ENCODE results near the gene ZNF845. TPM values are rescaled to one million over a fixed set of nuclear protein-coding genes. Genes with fewer than 3 reads are reported as not detected.
"Not testable (repeated sequence)": the region's sequence is repeated elsewhere in the genome, so short reads cannot be mapped to it uniquely, and the experiment has no call there.

The ZNF845 gene
- polyA plus RNA-seq, 2 donors, result 1.7 to 2.2 TPM

DNA sequence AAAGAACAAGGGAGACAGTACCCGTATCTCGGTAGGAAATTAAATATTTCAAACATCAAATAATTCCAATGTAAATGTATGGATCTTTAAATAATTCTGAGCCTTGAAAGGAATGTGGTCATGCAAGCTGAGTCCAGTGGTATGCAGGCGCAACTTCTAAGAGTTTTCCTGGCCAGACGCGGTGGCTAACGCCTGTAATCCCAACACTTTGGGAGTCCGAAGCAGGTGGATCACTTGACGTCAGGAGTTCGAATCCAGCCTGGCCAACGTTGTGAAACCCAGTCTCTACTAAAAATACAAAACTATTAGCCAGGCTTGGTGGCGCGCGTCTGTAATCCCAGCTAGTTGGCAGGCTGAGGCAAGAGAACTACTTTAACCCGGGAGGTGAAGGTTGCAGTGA lies 1.1 kb upstream of the ZNF845 start:
- H3K9me3 ChIP-seq (ENCODE audit: control insufficient read depth in 2 of 2, insufficient read depth in 1 of 2, low read depth in 1 of 2, low read length in 1 of 2), result peaks cover 0 to 8% of the 10 kb centered on the region in 2 donors
- no peaks in the 10 kb centered on the region for H3K36me3 ChIP-seq (ENCODE audit: control insufficient read depth in 2 of 2, insufficient read depth in 2 of 2, low read length in 1 of 2)
- peaks cover 0 to 3% of the 10 kb centered on the region in 2 donors for H3K4me1 ChIP-seq (ENCODE audit: control insufficient read depth in 2 of 2, insufficient read depth in 2 of 2, low read length in 1 of 2)
- peak overlapping the region in 1 of 2 donors; percentile 97 for H3K4me3 ChIP-seq (ENCODE audit: low read depth in 1 of 2, low read length in 2 of 2)
- 52 to 55% methylated on average over 14 of the region's 14 CpGs for WGBS, 2 donors
- H3K27me3 ChIP-seq (ENCODE audit: control insufficient read depth in 1 of 2, insufficient read depth in 2 of 2, low read length in 2 of 2), result no peaks in the 10 kb centered on the region
- H3K27ac ChIP-seq (ENCODE audit: low read depth in 2 of 2, low read length in 1 of 2), result no peak overlapping the region

DNA sequence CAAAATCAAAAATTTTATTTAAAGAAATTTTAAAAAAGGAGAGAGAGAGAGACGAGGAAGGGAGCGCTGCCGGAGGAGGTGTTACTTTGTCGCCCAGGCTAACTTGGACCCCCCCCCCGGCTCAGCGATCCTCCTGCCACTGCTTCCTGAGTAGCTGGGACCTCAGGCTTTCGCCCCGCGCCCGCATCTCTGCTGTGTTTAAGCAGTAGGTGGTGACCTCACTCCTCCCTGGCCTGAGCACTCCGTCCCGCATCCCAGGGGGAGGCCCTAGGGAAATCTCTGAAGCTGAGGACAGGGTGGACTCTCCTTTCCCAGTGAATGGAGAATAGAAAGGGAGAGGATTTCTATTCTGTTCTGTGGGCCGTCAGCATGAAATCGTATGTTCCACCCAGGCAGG lies 485 bp upstream of the ZNF845 start:
- no peaks in the 10 kb centered on the region for H3K27me3 ChIP-seq (ENCODE audit: control insufficient read depth in 1 of 2, insufficient read depth in 2 of 2, low read length in 2 of 2)
- H3K4me3 ChIP-seq (ENCODE audit: low read depth in 1 of 2, low read length in 2 of 2), result peak overlapping the region; percentile 56 to 97
- H3K36me3 ChIP-seq (ENCODE audit: control insufficient read depth in 2 of 2, insufficient read depth in 2 of 2, low read length in 1 of 2), result peaks cover 0 to 3% of the 10 kb centered on the region in 2 donors
- 1 to 2% methylated on average over 14 of the region's 14 CpGs for WGBS, 2 donors
- H3K27ac ChIP-seq (ENCODE audit: low read depth in 2 of 2, low read length in 1 of 2), result peak overlapping the region; percentile 66 to 87
- peaks cover 0 to 3% of the 10 kb centered on the region in 2 donors for H3K4me1 ChIP-seq (ENCODE audit: control insufficient read depth in 2 of 2, insufficient read depth in 2 of 2, low read length in 1 of 2)
- peaks cover 0 to 3% of the 10 kb centered on the region in 2 donors for H3K9me3 ChIP-seq (ENCODE audit: control insufficient read depth in 2 of 2, insufficient read depth in 1 of 2, low read depth in 1 of 2, low read length in 1 of 2)

DNA sequence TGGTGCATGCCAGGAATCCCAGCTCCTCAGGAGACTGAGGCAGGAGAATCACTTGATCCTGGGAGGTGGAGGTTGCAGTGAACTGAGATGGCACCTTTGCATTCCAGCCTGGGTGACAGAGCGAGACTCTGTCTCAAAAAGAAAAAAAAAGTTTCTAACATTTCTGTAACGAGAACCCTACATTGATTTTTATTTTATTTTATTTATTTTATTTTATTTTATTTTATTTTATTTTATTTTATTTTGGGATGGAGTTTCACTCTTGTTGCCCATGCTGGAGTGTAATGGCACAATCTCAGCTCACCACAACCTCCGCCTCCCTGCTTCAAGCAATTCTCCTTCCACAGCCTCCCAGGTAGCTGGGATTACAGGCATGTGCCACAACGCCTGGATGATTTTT lies 10.9 kb downstream of the ZNF845 start:
- H3K4me3 ChIP-seq (ENCODE audit: low read depth in 1 of 2, low read length in 2 of 2); H3K4me1 ChIP-seq (ENCODE audit: control insufficient read depth in 2 of 2, insufficient read depth in 2 of 2, low read length in 1 of 2); H3K27ac ChIP-seq (ENCODE audit: low read depth in 2 of 2, low read length in 1 of 2); H3K27me3 ChIP-seq (ENCODE audit: control insufficient read depth in 1 of 2, insufficient read depth in 2 of 2, low read length in 2 of 2): not testable (repeated sequence)
- Histone ChIP-seq H3K36me3 (ENCODE audit: control insufficient read depth in 2 of 2, insufficient read depth in 2 of 2, low read length in 1 of 2) (peaks cover 11 to 37% of the 10 kb centered on the region in 2 donors), H3K9me3 (ENCODE audit: control insufficient read depth in 2 of 2, insufficient read depth in 1 of 2, low read depth in 1 of 2, low read length in 1 of 2) (peaks cover 5 to 48% of the 10 kb centered on the region in 2 donors)
- WGBS, 2 donors, result 97 to 99% methylated on average over 4 of the region's 4 CpGs

DNA sequence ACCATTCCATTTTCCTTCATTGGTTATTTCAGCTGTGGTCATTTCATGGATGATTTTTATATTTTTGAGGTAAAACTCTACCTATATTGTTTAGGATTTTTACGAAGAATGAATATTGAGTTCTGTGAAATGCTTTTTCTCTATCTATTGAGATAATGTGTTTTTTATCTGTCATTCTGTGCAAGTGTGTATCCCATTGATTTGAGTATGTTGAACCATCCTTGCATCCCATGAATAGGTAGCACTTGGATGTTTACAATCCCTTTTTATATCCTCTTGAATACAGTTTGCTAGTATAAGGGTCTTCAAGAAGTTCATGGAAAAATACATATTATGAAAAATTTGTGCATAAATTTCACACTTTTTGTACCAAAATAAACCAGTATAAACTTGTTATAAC lies 22.2 kb downstream of the ZNF845 start:
- H3K27ac ChIP-seq (ENCODE audit: low read depth in 2 of 2, low read length in 1 of 2), result no peak overlapping the region
- 99 to 100% methylated on average over 1 of the region's 1 CpG for WGBS, 2 donors
- peaks cover 3 to 7% of the 10 kb centered on the region in 2 donors for H3K36me3 ChIP-seq (ENCODE audit: control insufficient read depth in 2 of 2, insufficient read depth in 2 of 2, low read length in 1 of 2)
- peaks cover 18 to 21% of the 10 kb centered on the region in 2 donors for H3K9me3 ChIP-seq (ENCODE audit: control insufficient read depth in 2 of 2, insufficient read depth in 1 of 2, low read depth in 1 of 2, low read length in 1 of 2)
- no peak overlapping the region for H3K4me3 ChIP-seq (ENCODE audit: low read depth in 1 of 2, low read length in 2 of 2)
- no peaks in the 10 kb centered on the region for H3K27me3 ChIP-seq (ENCODE audit: control insufficient read depth in 1 of 2, insufficient read depth in 2 of 2, low read length in 2 of 2)
- no peaks in the 10 kb centered on the region for H3K4me1 ChIP-seq (ENCODE audit: control insufficient read depth in 2 of 2, insufficient read depth in 2 of 2, low read length in 1 of 2)

DNA sequence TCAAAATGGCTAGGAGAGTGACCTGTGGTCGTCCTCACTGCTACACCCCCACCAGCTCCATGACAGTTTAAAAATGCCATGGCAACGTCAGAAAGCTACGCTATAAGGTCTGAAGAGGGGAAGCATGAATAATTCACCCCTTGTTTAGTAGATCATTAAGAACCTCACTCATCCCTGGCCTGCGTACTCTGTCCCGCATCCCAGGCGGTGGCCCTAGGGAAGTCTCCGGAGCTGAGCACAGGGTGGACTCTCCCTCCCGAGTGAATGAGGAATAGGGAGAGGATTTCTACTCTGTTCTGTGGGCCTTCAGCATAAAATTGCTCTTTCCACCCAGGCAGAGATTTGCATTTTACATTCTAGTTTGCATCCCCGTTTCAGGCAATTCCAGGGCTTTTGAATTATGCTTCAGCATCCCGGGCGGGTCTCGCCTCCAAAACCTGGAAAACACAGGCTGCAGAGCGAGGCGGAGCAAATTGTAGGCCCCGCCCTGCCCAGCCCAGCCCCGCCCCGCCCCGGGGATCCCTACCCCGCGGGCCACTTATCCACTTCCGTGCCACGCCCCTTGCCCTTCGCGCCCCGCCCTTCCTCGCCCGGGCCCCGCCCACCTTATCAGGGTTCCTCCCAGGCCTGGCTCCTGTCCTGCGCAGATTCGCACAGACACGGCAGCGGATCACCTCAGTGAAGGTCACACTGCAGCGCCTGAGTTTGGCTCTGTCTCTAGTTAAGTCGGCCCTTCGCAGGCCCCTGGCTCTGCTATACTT lies 24.5 kb downstream of the ZNF845 start:
- no peaks in the 10 kb centered on the region for H3K36me3 ChIP-seq (ENCODE audit: control insufficient read depth in 2 of 2, insufficient read depth in 2 of 2, low read length in 1 of 2)
- H3K4me3 ChIP-seq (ENCODE audit: low read depth in 1 of 2, low read length in 2 of 2), result no peak overlapping the region
- H3K27ac ChIP-seq (ENCODE audit: low read depth in 2 of 2, low read length in 1 of 2), result no peak overlapping the region
- 60 to 65% methylated on average over 35 of the region's 35 CpGs for WGBS, 2 donors
- peaks cover 18% of the 10 kb centered on the region in 2 donors for H3K9me3 ChIP-seq (ENCODE audit: control insufficient read depth in 2 of 2, insufficient read depth in 1 of 2, low read depth in 1 of 2, low read length in 1 of 2)
- no peaks in the 10 kb centered on the region for H3K4me1 ChIP-seq (ENCODE audit: control insufficient read depth in 2 of 2, insufficient read depth in 2 of 2, low read length in 1 of 2)
- H3K27me3 ChIP-seq (ENCODE audit: control insufficient read depth in 1 of 2, insufficient read depth in 2 of 2, low read length in 2 of 2), result no peaks in the 10 kb centered on the region

DNA sequence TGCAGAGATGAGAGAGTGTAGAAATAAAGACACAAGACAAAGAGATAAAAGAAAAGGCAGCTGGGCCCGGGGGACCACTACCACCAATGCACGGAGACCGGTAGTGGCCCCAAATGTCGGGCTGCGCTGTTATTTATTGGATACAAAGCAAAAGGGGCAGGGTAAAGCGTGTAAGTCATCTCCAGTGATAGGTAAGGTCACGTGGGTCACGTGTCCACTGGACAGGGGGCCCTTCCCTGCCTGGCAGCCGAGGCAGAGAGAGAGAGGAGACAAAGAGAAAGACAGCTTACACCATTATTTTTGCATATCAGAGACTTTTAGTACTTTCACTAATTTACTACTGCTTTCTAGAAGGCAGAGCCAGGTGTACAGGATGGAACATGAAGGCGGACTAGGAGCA lies 26.5 kb downstream of the ZNF845 start:
- H3K36me3 ChIP-seq (ENCODE audit: control insufficient read depth in 2 of 2, insufficient read depth in 2 of 2, low read length in 1 of 2); H3K4me1 ChIP-seq (ENCODE audit: control insufficient read depth in 2 of 2, insufficient read depth in 2 of 2, low read length in 1 of 2); H3K27me3 ChIP-seq (ENCODE audit: control insufficient read depth in 1 of 2, insufficient read depth in 2 of 2, low read length in 2 of 2); H3K27ac ChIP-seq (ENCODE audit: low read depth in 2 of 2, low read length in 1 of 2); H3K4me3 ChIP-seq (ENCODE audit: low read depth in 1 of 2, low read length in 2 of 2): not testable (repeated sequence)
- 79 to 92% methylated on average over 7 to 10 of the region's 10 CpGs for WGBS, 2 donors
- H3K9me3 ChIP-seq (ENCODE audit: control insufficient read depth in 2 of 2, insufficient read depth in 1 of 2, low read depth in 1 of 2, low read length in 1 of 2), result peaks cover 15 to 18% of the 10 kb centered on the region in 2 donors

DNA sequence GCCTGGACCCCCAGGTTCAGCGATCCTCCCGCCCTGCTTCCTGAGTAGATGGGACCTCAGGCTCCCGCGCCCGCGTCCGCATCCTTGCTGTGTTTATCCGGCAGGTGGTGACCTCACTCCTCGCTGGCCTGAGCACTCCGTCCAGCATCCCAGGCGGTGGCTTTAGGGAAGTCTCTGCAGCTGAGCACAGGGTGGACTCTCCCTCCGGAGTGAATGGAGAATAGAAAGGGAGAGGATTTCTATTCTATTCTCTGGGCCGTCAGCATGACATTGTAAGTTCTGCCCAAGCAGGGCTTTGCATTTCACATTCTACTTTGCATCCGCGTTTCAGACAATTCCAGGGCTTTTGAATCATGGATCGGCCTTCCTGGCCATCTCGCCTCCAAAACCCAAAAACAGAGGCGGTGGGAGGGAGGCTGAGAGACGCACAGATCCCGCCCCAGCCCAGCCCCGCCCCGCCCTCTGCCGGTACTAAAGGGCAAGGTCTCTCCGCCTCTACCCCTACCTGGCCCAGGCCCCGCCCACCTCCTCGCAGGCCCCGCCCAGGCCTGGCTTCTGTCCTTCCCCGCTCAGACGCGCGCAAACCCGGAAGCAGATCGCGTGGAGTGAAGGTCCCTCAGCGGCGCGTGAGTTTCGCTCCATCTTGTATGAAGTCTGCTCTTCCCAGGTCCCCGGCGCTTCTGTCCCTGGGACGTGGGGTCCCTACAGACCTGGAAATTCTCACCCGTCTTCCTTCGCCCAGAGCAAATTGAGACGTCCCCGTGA lies 31.8 kb downstream of the ZNF845 start, which contains the start of gene ZNF525:
Gene ZNF525, plus strand, starts transcription at position 572 of the 765 bp plus-strand sequence. CDS start 6,577 bp downstream, outside the sequence.
- Histone ChIP-seq H3K4me3 (ENCODE audit: low read depth in 1 of 2, low read length in 2 of 2) (peak within 1 kb of the TSS; percentile 65 to 87), H3K27ac (ENCODE audit: low read depth in 2 of 2, low read length in 1 of 2) (peak within 1 kb of the TSS; percentile 78 to 87), H3K9me3 (ENCODE audit: control insufficient read depth in 2 of 2, insufficient read depth in 1 of 2, low read depth in 1 of 2, low read length in 1 of 2) (no peaks in the 10 kb centered on the region), H3K36me3 (ENCODE audit: control insufficient read depth in 2 of 2, insufficient read depth in 2 of 2, low read length in 1 of 2) (no peaks in the 10 kb centered on the region), H3K4me1 (ENCODE audit: control insufficient read depth in 2 of 2, insufficient read depth in 2 of 2, low read length in 1 of 2) (no peaks in the 10 kb centered on the region), H3K27me3 (ENCODE audit: control insufficient read depth in 1 of 2, insufficient read depth in 2 of 2, low read length in 2 of 2) (no peaks in the 10 kb centered on the region)
- WGBS, 2 donors, result 4% methylated on average over 45 of the region's 45 CpGs

DNA sequence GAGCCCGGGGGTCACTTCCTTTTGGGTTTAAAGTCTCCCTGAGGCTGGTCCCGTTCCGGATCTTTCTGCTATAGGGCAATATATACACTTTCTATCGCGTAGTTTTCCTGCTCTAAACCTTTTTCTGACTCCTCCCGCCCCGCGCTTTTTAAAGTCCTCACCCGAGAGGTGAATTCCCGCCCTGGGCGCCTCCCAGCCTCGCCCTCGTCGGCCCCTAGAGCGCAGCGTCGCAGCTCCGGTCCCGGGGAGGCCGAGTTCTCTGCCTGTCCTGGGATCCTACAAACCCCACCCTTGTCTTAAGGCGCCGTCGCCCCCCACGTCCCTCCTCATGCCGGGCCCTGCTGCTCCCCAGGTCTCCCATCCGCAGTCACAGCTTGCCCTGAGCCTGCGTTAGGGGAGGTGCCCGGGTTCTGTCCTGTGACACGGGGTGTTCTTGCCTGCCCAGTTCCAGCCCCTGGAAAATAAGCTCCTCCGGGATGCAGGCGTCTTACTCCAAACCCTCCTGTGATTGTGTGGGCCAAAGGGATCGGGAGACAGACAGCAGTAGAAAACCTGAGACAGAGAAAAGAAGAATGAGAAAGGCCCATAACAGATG lies 32.4 kb downstream of the ZNF845 start:
- Histone ChIP-seq H3K36me3 (ENCODE audit: control insufficient read depth in 2 of 2, insufficient read depth in 2 of 2, low read length in 1 of 2) (no peaks in the 10 kb centered on the region), H3K9me3 (ENCODE audit: control insufficient read depth in 2 of 2, insufficient read depth in 1 of 2, low read depth in 1 of 2, low read length in 1 of 2) (peaks cover 0 to 3% of the 10 kb centered on the region in 2 donors), H3K27me3 (ENCODE audit: control insufficient read depth in 1 of 2, insufficient read depth in 2 of 2, low read length in 2 of 2) (no peaks in the 10 kb centered on the region), H3K4me3 (ENCODE audit: low read depth in 1 of 2, low read length in 2 of 2) (peak overlapping the region; percentile 65 to 87), H3K27ac (ENCODE audit: low read depth in 2 of 2, low read length in 1 of 2) (peak overlapping the region; percentile 78 to 87), H3K4me1 (ENCODE audit: control insufficient read depth in 2 of 2, insufficient read depth in 2 of 2, low read length in 1 of 2) (no peaks in the 10 kb centered on the region)
- WGBS, 2 donors, result 0 to 1% methylated on average over 22 to 32 of the region's 32 CpGs

DNA sequence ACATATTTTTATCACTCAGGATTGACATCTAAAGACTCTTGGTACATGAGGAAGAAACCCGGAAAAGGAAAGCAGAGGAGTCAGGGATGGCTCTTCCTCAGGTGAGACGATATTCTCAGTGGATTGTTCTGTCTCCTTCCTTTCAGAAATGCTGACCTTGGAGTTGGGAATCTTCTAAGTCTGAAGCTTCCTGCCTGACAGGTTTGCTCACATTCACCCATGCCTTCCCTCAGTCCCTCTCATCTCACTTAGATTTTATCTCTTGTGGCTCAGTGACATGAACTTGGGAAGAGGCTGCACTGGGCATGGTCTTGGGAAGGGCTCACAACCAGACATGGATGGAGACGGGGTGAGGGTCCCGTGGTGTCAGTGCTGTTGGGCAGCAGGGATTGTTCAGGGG lies 38.6 kb downstream of the ZNF845 start:
- H3K27ac ChIP-seq (ENCODE audit: low read depth in 2 of 2, low read length in 1 of 2), result no peak overlapping the region
- H3K4me1 ChIP-seq (ENCODE audit: control insufficient read depth in 2 of 2, insufficient read depth in 2 of 2, low read length in 1 of 2), result no peaks in the 10 kb centered on the region
- peaks cover 0 to 21% of the 10 kb centered on the region in 2 donors for H3K9me3 ChIP-seq (ENCODE audit: control insufficient read depth in 2 of 2, insufficient read depth in 1 of 2, low read depth in 1 of 2, low read length in 1 of 2)
- no peaks in the 10 kb centered on the region for H3K27me3 ChIP-seq (ENCODE audit: control insufficient read depth in 1 of 2, insufficient read depth in 2 of 2, low read length in 2 of 2)
- H3K36me3 ChIP-seq (ENCODE audit: control insufficient read depth in 2 of 2, insufficient read depth in 2 of 2, low read length in 1 of 2), result peaks cover 0 to 13% of the 10 kb centered on the region in 2 donors
- no peak overlapping the region for H3K4me3 ChIP-seq (ENCODE audit: low read depth in 1 of 2, low read length in 2 of 2)
- WGBS, 2 donors, result 91 to 96% methylated on average over 4 of the region's 4 CpGs

Data from esophagus (tissue), 2 donors.